NCI-H2081 (cell line): ENCODE results near the gene IRF9.
A peak's percentile ranks its signal among the peaks of the same experiment; 100 is the strongest.

Experiments used
- DNase-seq, 2 experiments: peaks; one replicate each; lab custom pipeline; 2025; lab: John Stamatoyannopoulos, UW

Gene IRF9

DNA sequence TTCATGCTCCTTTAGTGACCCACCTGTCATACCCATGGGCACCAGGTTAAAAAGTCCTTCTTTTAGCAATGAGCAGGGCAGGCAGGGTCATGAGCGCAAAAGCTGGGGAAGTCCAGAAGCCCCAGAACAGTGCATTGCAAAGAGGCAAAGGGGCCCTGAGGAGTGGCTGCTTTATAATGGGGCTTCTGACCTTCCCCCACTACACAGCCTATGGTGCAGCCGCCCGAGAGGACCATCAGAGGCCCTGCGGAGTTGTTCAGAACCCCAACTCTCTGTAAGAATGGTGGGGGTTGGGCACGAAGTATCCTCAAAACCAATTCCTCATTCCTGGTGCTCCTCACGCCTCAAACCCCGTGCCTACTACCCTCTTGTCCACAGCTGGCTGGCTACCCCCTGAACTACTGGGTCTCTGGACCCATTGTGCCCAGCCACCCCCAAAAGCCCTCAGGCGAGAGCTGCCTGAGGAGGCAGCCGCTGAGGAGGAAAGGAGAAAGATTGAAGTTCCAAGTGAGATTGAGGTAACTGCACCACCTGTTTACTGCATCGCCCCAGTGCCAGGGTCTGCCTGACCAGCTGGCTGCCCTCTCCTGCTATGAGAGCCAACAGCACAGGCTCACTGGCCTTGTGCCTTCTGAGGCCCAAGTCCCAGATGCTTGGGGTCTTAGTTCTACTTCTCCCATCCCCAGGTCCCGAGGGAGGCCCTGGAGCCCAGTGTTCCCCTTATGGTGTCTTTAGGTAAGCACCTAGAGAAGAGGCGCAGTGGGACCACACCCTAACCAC lies 17.5 kb downstream of the IRF9 start:
- no peak for DNase-seq

DNA sequence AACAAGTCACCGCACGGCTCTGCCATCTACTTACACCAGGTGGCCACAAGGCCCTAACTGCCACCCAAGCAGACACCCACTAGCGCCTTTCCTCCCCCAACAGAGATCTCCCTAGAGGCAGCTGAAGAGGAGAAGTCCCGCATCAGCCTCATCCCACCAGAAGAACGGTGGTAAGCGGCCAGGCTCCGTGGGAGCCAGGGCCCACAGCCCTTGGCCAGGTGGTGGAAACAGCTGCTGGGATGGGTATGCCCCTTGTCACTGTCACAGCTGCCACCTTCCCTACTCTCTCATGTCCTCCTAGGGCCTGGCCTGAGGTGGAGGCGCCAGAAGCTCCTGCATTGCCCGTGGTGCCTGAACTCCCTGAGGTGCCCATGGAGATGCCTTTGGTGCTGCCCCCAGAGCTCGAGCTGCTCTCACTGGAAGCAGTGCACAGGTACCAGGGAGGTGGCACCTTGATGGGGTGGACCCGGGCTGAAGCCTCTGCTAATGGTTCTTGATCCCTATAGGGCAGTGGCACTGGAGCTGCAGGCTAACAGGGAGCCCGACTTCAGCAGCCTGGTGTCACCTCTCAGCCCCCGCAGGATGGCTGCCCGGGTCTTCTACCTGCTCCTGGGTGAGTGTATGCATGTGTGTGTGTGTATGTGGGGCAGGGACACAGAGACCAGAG lies 18.4 kb downstream of the IRF9 start:
- DNase-seq = no peak

DNA sequence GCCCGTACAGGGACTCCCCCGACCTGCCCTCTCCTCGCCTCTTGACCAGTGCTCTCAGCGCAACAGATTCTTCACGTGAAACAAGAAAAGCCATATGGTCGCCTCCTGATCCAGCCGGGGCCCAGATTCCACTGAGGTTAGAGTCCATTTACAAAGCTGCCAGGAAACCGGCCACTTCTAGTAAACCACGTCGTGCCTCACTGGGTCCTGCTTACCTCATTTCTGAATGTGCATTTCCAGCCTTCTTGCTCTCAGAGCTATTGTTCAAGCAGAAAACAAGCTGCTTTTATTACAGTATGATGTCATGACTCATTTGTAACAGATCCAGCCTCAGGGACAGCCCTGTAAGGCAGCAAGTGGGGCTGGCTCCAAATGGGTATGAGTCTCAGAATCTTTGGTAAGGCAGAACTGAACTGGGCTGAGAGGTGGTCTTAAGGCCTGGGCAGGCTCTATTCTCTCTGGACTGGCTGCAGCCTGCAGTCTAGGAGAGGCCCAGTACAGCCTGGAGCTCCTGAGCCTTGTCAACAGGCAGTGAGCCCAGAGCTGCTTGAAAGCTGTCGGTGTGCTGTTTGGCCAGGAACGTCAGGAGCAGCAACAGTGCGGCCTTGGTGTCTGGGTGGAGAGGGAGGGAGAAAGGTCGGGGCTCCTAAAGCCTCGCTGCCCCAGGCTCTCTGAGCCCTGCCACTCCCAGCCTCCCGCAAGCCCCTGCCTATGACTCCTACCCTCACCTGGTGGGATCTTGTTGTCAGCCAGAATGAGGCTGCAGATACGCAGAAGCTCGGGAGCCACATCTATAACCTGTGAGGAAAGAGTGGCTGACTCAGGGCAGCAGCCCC lies 19.1 kb downstream of the IRF9 start:
- no peak for DNase-seq

DNA sequence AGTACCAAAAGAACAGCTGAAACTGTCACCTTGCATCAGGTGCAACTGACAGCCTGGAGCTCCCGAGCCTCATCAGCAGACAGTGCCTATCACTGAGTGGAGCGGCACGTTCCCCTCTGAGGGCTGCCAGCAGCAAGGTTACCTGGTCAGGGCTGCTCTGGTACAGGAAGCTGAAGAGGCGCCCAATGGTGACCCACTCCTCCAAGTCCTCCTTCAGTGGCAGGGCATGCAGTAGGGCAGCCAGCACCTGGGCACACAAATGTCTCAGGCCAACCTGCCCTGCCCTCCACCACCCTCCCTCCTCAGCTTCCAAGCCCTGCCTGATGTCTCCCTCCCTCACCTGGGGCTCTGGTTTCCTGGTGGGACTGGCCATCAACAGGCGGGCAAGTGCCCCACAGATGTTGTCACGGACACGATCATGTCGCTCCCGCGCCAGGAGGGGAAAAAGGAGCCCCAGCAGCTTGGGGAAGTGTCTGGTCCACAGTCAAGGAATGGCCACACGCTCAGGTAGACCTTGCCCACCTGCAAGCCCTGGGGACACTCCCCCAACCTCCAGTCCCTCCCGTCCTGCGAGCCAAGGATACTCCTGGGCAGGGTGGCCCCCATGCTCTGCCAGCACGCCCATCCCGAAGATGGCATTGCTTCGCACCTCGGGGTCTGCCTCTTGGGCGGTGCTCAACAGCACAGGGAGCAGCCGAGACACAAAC lies 20.5 kb downstream of the IRF9 start:
- no peak for DNase-seq

DNA sequence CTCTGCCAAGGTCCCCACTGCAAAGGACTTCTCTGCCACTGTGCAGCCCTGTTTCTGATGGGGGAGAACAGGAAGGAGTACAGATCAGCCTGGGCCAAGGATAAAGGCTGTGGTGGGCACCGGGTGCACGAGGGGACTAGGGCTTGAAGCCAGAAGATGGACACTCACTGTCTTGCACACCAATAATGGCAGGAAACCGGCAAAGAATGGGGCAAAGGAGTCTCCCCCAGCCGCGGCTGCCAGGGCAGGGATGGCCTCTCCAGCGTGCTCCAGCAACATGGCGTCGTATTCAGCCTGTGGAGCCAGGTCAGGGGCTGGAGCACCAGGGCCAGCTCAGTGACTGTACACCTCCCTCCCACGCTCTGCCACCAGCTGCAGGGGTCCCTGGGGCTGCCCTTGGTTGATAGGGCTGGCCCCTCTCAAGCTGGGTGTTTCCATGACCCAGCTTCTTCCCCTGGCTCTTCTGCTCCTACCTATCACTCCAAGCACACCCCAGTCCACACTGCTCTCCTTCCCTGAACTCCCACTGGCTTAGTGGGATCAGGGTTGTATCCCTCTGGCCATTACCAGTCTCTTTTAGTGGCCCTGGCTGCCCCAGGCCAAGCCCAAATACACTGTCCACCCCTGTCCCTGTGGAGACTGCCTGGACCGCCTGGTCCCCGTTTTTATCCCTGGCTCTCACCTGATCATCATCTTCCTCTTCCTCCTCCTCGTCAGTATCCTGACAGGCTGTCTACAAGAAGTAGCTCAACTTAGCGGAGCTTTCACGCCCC lies 21.2 kb downstream of the IRF9 start:
- DNase-seq = no peak

DNA sequence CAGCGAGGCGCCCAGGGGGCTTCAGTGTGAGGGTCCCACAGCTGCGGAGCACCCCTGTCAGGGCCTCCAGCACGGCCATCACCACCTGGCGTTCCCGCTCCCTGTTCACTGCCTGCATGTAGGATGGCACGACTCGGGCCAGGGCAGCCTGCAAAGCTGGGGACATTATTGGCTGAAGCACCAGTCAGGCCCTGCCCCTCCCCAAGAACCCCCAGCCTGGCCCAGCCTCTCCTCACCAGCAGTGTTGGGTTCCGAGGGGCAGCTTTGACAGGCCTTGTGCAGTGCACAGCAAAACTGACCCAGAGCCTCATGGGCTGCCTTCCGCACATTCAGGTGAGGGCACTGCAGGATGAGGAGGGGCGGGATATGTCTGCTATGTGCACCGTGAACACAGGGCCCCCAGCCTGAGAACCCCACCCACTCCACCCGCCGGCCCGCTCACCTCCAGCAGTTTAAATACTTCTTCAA lies 22.0 kb downstream of the IRF9 start:
- DNase-seq = no peak

DNA sequence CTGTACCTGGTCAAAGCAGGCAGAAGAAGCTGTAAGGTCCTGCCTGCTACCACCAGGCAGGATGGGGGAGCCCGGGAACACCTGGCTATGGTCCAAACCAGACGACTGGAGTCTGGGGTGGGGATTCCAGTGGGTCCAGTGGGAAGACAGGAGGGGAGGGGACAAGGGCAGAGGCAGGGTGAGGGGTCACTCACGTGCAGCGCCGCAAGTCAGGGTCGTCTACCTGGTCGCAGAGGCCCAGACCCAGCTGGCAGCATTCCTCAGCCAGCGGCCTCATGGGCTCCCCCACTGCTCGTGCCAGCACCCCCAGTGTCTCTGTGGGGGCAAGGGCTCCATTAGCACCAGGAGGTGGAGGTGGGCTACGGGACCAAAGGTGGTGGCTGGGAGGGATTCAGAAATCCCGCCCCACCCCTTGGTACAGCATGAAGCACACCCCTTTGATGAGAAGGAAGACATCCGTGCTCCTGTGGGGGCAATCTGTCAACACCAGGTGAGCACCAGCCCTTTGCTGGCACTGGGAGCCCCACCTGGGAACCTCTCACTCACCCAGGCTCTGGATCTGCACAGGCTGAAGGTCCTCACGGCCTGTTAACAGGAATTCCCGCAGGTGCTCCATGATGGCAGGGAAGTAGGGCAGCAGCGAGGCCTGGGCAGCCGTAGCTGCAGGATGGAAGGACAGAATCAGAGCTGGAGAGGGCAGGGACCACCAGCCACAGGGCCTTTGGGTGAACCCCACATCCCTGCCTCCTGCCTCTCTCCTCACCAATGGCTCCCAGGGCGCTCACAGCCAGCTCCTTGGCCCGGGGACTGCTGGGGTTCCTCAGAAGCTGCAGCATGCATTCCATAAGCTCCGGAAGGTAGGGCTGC lies 23.3 kb downstream of the IRF9 start:
- no peak for DNase-seq

DNA sequence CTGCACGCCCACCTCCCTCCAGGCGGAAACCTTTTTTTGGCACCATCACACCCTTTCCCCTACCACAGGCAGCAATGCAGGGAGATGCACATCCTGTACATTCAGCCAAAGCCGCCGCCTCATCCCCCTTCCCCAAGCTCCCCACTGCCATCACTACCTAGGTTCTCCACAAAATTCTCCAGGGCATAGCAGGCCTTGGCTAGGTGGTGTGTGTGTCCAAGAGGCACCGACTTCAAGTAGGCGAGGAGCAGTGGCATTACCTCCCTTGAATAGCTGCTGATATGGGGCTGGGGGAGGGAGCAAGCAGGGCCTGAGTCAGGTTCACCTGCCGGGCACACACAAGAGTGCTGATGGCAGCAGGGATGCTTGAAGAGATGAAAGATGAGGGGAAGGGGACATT lies 24.0 kb downstream of the IRF9 start:
- no peak for DNase-seq

DNA sequence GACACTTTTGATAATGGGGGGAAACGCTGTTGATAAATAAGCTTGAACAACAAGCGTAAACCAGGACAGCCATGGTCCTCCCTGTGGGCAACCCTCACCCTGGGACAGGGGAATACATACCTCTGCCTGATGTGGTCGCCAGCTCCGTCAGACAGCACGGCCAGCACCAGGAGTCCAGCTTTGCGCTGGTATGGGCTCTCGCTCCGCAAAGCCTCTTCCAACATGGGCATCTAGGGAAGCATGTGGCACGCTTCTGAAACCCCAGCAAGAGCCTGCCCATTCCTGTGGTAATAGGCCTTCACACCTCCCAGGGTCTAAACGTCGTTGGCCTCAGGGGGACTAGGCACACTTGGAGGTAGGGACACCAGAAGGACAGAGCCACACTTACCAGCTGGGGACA lies 24.7 kb downstream of the IRF9 start:
- no peak for DNase-seq

DNA sequence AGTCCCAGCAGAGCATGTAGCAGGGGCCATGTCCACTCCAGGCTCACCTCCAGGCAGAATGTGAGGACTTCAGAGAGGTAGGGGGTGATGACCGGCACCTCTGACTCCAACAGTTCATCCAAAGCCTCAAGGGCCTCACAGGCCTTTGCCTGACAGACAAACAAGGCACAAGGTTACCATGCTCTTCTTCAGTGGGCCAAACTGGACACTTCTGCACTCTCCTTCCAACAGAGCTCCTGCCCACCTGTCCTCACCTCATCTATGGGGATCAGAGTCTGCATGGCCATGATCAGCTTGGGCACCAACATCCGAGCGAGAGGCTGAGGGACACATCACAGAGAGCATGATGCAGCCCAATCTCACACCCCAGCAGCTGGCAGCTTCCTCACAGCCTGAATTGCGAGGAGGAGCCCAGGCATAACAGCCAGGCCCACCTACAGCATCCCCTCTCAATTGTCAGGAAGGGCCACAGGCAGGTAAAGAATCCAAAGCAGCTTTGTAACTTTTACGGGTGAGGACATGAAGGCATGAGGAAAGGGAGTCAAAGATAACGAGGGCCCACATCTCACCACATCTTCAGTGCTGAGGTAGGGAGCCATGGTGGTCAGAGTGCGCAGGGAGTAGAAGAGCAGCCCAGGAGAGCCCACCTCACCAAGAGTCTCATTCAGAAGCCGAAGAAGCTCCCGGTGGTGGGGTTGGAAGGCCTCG lies 25.9 kb downstream of the IRF9 start:
- DNase-seq = no peak

DNA sequence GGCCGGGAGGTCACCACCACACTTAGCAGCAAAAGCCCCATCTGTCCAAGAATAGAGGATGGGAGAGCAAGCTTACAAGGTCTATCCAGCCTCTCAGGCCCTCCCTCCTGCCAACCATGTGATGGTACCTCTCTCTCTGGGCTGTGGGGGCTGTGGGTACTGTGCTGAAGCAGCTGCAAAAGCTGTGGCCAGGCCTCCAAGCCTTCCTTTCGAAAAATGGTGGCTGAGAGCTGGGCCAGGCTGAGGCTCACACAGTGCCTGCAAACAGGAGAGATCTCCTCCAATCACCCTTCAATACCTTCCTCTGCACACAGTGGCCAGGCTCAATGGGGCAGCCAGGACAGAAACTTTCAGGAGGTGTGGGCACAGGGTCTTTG lies 26.5 kb downstream of the IRF9 start:
- no peak for DNase-seq

DNA sequence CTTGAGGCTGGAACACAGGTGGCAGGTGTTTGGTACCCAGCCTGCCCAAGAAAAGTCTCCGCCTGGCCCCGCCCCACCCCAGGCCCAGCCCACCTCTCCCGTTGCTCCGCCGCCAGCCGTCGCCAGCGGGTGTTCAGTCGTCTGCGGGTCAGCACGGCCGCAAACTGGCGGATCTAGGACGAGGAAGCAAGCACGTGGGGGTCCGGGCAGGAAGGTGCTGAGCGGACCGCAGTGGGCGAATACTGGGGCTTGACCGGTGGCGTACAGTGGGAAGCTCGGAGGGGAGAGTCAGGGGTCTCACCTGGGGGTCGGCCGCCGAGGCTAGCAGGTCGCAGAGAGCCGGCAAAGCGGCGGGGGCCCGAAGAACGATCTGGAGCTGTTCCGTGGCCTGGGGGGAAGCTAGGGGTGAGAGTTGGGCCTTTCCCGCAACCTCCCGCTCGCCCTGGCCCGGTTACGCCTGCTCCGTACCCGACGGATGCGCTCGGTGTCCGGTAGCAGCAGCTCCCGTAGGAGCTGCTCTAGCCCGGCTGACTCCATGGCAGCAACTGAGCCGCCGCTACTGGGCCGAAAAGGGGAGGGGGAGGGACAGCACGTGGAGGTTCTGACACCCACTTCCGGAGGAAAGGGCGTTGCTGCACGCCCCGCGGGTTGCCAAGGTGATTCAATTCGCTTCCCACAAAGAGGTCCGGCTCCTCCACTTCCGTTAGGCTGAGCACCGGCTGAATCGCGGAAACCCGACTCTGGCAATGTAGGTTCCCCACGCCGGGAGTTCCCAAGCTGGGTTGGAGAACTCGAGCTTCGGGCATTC lies 27.4 kb downstream of the IRF9 start, which contains the start of gene IPO4:
IPO4 (minus strand) TSS at position 566 of the 808 bp plus-strand sequence; CDS start at position 537, 29 bp downstream.
- peak; percentile 97 to 98 for DNase-seq

DNA sequence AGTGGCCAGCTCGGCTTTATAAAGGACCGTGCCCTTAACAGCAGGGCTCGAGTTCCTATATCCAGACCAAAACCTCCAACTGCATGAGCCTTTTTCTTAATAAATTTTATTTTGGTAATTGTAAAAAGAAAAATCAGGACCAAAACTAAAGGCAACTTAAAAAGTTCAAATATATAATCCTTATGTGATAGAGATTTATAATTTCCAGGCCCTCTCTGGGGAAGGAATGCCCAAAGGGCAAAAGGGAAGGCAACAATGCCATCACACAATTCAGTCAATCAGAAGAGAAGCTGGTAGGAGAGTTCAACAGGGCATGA lies 28.0 kb downstream of the IRF9 start:
- no peak for DNase-seq

DNA sequence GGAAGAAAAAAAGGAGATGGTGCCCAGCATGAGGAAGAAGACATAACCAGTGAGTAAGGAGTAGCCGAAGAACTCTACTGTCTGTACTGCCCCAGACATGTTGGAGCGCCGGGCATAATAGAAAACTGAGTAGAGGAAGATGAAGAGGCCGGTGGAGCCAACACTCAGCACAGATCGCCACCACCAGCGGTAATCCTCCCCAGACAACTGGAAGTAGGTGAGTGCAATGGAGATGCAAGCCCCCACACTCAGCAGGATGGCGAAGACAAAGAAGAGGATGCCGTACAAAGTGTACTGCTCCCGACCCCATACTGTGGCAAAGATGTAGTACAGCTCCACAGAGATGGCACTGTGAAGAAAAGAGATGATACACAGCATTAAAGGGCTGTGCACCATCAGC lies 28.4 kb downstream of the IRF9 start:
- DNase-seq = no peak

DNA sequence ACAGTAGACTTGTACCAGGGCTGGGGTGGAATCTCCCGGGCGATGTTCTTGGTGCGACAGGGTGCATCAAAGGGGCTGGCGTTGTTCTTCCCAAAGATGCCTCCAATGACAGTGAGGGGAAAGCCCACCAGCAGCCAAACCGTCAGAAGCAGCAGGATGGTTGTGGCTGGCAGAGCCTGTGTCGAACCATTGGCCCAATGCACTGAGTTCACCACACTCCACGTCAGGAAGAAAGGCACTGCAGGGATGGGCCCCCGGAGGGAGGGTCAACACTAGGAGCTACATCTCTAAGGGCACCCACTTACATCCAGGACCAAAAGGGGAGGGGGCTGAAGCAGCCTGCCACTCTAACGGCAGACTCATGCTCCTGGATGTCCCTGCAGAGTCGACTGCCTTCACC lies 29.4 kb downstream of the IRF9 start:
- no peak for DNase-seq

DNA sequence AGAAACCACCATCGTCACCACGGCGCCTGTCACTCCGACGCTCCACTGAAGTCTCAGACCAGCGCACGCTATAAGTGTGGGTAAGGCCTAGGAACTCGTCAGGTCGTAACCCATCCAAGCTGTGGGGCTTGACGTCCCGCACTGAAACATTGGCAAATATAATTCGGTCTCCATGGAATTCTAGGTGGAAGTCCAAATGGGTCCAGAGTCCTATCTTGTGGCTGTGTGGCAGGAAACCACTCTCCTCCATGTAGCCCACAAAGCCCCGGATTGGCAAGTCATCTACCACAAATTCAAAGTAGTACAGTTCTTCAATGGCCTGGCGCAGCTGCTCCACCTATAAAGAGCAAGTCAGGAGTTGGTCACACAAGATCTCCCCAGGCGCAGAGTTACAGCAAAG lies 31.9 kb downstream of the IRF9 start:
- DNase-seq = no peak

DNA sequence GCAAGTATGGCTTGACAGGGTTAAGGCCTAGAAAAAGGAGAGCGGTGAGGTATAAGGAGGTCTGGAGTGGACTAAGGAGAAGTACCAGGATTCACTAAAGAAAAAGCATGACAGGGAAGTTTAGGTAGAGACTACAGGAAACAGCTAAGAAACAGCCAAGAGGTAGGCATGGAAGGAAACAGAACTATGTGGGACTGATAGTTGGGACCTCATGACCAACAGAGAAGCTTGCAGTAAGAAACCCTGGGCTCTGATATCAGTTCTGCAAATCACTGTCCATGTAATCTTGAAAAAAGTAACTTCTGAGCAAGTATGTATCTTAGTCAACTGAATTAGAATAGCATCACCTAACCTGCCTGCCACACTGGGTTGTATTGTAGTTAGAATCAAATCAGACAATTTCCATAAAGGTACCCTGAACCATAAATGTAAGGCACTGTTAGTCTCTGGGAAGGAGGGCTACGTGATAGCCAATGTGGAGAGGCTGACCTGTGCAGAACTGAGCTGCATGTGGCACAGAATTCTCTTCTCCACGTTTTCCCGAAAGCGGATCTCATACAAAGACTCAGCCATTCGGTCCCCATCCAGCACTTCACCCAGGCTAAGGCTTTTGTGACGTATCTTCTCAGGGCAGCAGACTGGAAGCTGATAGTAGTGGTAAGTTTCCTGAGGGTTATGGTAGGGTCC lies 33.3 kb downstream of the IRF9 start:
- no peak for DNase-seq

DNA sequence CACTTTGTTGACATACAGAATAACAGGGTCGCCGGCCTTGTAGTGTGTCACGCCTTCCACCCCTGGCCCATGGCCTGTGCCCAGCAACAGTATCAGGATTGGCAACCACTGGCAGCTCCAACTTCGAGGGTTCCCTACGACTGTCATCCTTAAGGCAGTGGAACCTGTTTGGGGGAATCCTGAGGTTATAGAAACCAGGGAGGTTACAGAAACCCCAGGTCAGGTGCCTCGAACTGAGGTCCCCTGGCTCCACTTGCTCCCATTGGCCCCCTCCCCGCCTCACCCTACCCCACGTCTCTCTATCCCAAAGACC lies 33.8 kb downstream of the IRF9 start:
- DNase-seq = no peak
